ENCODE data around the gene CALCA.

CALCA gene

GRCh38 chr11:14949437-14950147, 22.6 kb downstream of the CALCA start:
- TF ChIP-seq CTCF (IDR thresholded peaks at IDR 0.05; ENCODE audit: low read depth, low read length), result no peak
- in situ Hi-C loops (cut with HindIII; ENCODE audit: low sequenced_read_pairs), result no loop called here
- no peak for DNase-seq (ENCODE audit: low read depth, low spot score)
- H3K4me3 ChIP-seq (ENCODE audit: low read depth, low read length), result no peak overlapping the region

GRCh38 chr11:14942745-14943144, 29.4 kb downstream of the CALCA start:
- no peak overlapping the region for H3K4me3 ChIP-seq (ENCODE audit: low read depth, low read length)
- in situ Hi-C loops (cut with HindIII; ENCODE audit: low sequenced_read_pairs), result no loop called here
- no peak for TF ChIP-seq CTCF (IDR thresholded peaks at IDR 0.05; ENCODE audit: low read depth, low read length)
- no peak for DNase-seq (ENCODE audit: low read depth, low spot score)

GRCh38 chr11:14938936-14939335, 33.2 kb downstream of the CALCA start:
- no peak for TF ChIP-seq CTCF (IDR thresholded peaks at IDR 0.05; ENCODE audit: low read depth, low read length)
- DNase-seq (ENCODE audit: low read depth, low spot score), result no peak
- in situ Hi-C loops (cut with HindIII; ENCODE audit: low sequenced_read_pairs), result no loop called here
- H3K4me3 ChIP-seq (ENCODE audit: low read depth, low read length), result no peak overlapping the region

GRCh38 chr11:14934641-14935351, 37.4 kb downstream of the CALCA start:
- H3K4me3 ChIP-seq (ENCODE audit: low read depth, low read length), result no peak overlapping the region
- no peak for TF ChIP-seq CTCF (IDR thresholded peaks at IDR 0.05; ENCODE audit: low read depth, low read length)
- in situ Hi-C loops (cut with HindIII; ENCODE audit: low sequenced_read_pairs), result no loop called here
- no peak for DNase-seq (ENCODE audit: low read depth, low spot score)

- in situ Hi-C loops (cut with HindIII; ENCODE audit: low sequenced_read_pairs), result no loop called here
- no peak for DNase-seq (ENCODE audit: low read depth, low spot score)
These were observed 39.7 kb downstream of the CALCA start for GRCh38 chr11:14932447-14932846.

GRCh38 chr11:14930369-14930768, 41.8 kb downstream of the CALCA start:
- in situ Hi-C loops (cut with HindIII; ENCODE audit: low sequenced_read_pairs), result no loop called here
- H3K4me3 ChIP-seq (ENCODE audit: low read depth, low read length), result no peak overlapping the region
- TF ChIP-seq CTCF (IDR thresholded peaks at IDR 0.05; ENCODE audit: low read depth, low read length), result no peak
- DNase-seq (ENCODE audit: low read depth, low spot score), result no peak

More at GRCh38 chr11:14932447-14932846, 39.7 kb downstream of the CALCA start:
- TF ChIP-seq CTCF (IDR thresholded peaks at IDR 0.05; ENCODE audit: low read depth, low read length), result no peak
- no peak overlapping the region for H3K4me3 ChIP-seq (ENCODE audit: low read depth, low read length)
